Measurements from ENCODE around the gene APOD. TPM values are rescaled to one million over a fixed set of nuclear protein-coding genes. Genes with fewer than 3 reads are reported as not detected.

The APOD gene
- total and polyA plus RNA-seq, 2 of the 8 experiments (the other 6 are each of a cell fraction or from before 2014, with no cell fraction given) = not detected

DNA sequence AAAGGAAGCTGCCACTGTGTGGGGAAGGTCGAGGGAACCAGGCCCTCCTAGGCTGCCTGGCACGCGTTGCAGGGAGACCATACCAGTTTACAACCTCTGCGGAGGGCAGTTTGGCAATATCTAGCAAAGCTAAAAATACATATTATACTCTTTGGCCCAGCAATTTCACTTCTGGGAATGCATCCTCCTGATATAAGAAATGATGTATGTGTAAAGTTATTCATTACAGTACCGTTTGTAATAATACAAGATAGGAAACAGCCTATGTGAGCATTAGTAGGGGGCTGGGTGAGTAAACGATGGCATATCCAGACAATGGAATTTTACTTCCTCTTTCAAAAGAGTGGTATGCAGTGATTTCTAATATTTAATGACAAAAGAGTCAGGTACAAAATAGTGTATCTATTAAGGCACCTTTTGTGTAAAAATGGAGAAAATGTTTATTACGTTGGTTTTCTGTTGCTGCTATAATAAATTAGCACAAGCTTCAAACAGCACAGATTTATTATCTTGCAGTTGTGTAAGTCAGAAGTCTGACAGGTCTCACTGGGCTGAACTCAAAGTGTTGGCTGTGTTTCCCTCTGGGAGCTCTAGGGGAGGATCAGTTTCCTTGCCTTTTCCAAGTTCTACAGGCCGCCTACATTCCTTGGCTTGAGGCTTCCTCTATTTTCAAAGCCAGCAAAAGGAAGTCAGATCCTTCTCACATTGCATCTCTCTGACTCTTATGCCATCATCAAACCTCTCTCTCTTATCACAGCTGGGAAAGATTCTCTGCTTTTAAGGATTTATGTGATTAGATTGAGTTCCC lies 9.0 kb downstream of the APOD start (continued):
- TF ChIP-seq SIX5 (IDR thresholded peaks at IDR 0.05; ENCODE audit: low read depth, low read length) (no peak), BACH1 (IDR thresholded peaks at IDR 0.05; ENCODE audit: low read length) (no peak), CHD2 (IDR thresholded peaks at IDR 0.05; ENCODE audit: low read length) (no peak), PHF8 (conservative IDR thresholded peaks at IDR 0.05; ENCODE audit: low read depth, low read length) (no peak), SP4 (IDR thresholded peaks at IDR 0.05; ENCODE audit: low read length) (no peak), POLR2AphosphoS5 (IDR thresholded peaks at IDR 0.05; ENCODE audit: low read depth, low read length) (no peak), SRF (IDR thresholded peaks at IDR 0.05; ENCODE audit: low read depth, low read length) (no peak), MAFK (IDR thresholded peaks at IDR 0.05; ENCODE audit: low read depth, low read length) (no peak), KDM4A (IDR thresholded peaks at IDR 0.05; ENCODE audit: low read depth, low read length, severe bottlenecking) (no peak)
